ENCODE measurements around the gene NUP37. TPM values are rescaled to one million over a fixed set of nuclear protein-coding genes. Genes with fewer than 3 reads are reported as not detected.
"Not testable (repeated sequence)": the region's sequence is repeated elsewhere in the genome, so short reads cannot be mapped to it uniquely, and the experiment has no call there.

The NUP37 gene
- total RNA-seq, 1 experiment from 2014 or later: 77.9 TPM

DNA sequence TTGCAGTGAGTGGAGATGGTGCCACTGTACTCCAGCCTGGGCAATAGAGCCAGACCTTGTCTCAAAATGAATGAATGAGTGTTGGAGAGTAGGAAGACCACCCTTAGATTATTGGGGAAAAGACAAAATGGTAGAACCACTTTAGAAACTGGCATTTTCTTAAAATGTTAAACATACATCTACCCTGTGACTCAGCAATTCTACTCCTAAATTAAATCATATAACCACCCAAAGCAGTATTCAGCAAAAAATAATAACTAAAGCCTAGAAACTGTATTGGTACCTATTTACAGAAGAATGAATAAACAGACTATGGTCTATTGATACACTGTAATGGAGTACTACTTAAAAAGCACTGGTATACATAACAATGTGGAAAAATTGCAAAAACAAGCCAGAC, 9.1 kb downstream of the NUP37 start:
- H3K27me3 ChIP-seq: no peaks in the 10 kb centered on the region
- DNase-seq: no peak
- peaks cover 12% of the 10 kb centered on the region for H3K9me3 ChIP-seq
- H3K4me3 ChIP-seq: no peak overlapping the region
- peaks cover 62% of the 10 kb centered on the region for H3K36me3 ChIP-seq

DNA sequence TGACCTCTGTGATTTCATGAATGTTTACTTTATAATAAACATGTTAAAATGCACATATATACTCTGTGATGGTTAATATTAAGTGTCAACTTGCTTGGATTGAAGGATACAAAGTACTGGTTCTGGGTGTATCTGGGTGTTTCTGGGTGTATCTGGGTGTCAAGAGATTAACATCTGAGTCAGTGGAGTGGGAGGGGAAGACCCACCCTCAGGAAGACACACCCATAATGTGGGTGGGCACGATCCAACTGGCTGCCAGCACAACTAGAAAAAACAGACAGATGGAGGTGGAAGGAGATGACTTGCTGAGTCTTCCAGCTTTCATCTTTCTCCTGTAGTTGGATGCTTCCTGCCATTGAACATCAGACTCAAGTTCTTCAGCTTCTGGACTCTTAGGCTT, 11.9 kb downstream of the NUP37 start:
- peaks cover 71% of the 10 kb centered on the region for H3K36me3 ChIP-seq
- DNase-seq: no peak

DNA sequence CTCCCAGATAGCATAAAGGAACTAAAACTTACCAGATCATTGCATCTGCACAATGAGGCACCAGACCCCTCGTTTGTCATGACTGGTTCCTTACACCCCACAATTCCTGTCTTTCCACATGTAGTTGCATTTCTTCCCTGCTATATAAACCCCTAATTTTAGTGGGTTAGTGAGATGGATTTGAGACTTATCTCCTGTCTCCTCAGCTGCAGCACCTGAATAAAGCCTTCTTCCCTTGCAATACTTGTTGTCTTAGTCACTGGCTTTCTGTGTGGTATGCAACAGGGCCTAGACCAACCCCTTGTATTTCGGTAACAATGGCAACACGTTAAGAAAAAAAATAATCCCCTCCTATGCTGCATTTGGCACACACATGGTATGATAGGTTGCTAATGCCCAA, 13.0 kb downstream of the NUP37 start:
- H3K36me3 ChIP-seq: peaks cover 71% of the 10 kb centered on the region
- no peaks in the 10 kb centered on the region for H3K27me3 ChIP-seq
- H3K4me3 ChIP-seq: no peak overlapping the region
- peaks cover 17% of the 10 kb centered on the region for H3K9me3 ChIP-seq
- DNase-seq: no peak

More for the DNA sequence above, 11.9 kb downstream of the NUP37 start:
- Histone ChIP-seq H3K27me3 (no peaks in the 10 kb centered on the region), H3K4me3 (no peak overlapping the region), H3K9me3 (peaks cover 17% of the 10 kb centered on the region)

DNA sequence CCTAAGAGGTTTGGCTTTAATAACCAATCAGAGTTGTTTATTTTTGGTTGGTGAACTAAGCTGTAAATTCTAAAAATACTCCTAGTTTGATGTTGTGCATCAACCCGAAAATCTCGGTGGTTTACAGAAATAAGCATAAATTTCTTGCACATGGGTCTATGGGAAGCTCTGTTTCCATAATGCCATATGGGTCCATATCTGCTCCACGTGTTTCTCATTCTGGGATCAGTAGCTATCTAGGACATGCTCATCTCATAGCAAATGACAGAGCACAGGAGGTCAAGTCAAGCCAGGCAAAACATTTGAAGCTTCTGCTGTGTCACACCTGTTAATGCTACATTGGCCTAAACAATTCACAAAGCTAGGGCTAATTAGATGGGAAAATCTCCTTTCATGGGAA, 23.1 kb downstream of the NUP37 start:
- H3K27me3 ChIP-seq: no peaks in the 10 kb centered on the region

DNA sequence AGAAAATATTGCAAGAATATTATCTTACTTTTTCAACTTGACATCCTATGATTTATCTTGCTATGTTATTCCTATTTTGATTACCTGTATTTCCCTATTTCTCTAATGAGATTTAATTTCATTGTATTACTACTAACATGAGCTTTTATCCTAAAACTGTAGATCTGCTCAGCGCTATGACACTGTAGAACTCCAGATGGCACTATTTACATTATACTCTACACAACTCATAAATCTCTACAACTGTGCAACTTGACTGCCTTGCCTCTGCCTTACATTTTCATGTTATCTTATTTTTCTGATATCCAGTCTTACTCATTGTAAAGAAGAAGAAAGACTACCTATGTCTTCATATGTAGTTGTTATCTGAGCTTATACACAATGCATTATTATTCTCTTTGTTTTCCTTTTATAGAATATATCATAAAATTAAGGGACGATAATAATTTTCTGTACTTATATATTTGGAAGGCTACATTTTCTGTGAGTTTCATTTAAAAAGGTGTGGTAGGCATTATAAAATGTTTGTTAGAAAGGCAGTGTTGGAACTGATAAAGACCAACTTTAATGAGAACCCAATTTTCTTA, 24.1 kb downstream of the NUP37 start:
- Histone ChIP-seq H3K4me3 (no peak overlapping the region), H3K27me3 (no peaks in the 10 kb centered on the region), H3K9me3 (no peaks in the 10 kb centered on the region), H3K36me3 (peaks cover 28% of the 10 kb centered on the region)
- no peak for DNase-seq

More for the DNA sequence above, 23.1 kb downstream of the NUP37 start:
- DNase-seq: no peak
- Histone ChIP-seq H3K9me3 (no peaks in the 10 kb centered on the region), H3K36me3 (peaks cover 34% of the 10 kb centered on the region), H3K4me3 (no peak overlapping the region)

DNA sequence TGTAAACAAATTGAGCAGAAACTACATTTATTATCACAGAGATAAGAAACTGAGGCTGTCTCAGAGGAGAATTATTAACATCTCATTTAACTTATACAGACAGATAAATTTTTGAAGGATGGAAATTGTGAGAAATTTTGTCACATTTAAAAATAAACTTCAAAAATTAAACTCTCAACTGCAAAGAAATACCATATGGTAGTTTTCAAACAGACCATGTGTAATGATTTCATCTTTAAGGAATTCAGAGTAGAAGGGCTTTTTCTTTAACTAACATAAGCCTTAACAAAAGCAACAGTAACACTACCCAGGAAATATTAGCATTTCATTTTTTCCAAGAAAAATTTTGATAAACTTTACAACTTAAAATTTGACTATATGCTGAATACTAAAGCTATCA, 26.6 kb downstream of the NUP37 start:
- no peaks in the 10 kb centered on the region; the same call in 1 of the 2 replicates for H3K9me3 ChIP-seq
- peaks cover 19% of the 10 kb centered on the region for H3K36me3 ChIP-seq
- H3K27me3 ChIP-seq: no peaks in the 10 kb centered on the region
- DNase-seq: no peak
- H3K4me3 ChIP-seq: no peak overlapping the region

DNA sequence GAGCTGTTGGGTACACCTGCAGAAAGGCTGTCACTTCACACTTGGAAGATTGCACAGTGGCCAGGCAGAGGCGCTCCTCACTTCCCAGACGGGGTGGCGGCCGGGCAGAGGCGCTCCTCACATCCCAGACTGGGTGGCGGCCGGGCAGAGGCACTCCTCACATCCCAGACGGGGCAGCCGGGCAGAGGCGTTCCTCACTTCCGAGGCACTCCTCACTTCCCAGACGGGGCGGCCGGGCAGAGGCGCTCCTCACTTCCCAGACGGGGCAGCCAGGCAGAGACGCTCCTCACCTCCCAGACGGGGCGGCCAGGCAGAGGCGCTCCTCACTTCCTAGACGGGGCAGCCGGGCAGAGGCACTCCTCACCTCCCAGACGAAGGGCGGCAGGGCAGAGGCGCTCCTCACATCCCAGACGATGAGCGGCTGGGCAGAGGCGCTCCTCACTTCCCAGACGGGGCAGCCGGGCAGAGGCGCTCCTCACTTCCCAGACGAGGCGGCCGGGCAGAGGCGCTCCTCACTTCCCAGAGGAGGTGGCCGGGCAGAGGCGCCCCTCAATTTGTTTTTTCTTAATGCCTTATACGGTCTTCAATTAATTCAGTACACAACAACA, 30.6 kb downstream of the NUP37 start:
- not testable (repeated sequence) for H3K4me3 ChIP-seq, H3K36me3 ChIP-seq, DNase-seq, H3K27me3 ChIP-seq, H3K9me3 ChIP-seq

DNA sequence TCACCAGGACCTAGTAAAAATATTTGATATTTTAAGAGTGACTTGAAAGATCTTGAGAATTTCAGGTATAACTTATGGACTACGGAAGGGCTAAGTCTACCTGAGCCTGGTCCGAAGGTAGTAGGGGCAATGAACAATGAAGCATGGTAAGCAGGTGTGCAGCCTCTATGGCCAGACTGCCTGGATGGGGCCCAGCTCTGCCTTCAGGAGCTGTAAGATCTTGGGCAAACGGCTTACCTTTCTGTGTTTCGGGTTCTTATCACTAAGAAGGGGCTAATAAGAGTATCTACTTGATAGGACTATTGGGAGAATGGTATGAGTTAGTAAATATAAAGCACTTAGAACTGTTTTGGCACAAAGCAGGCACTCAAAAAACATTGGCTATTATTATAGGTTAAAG, 39.1 kb downstream of the NUP37 start:
- no peaks in the 10 kb centered on the region for H3K27me3 ChIP-seq
- no peak overlapping the region for H3K4me3 ChIP-seq
- no peak for DNase-seq
- peaks cover 20% of the 10 kb centered on the region for H3K36me3 ChIP-seq
- no peaks in the 10 kb centered on the region for H3K9me3 ChIP-seq

DNA sequence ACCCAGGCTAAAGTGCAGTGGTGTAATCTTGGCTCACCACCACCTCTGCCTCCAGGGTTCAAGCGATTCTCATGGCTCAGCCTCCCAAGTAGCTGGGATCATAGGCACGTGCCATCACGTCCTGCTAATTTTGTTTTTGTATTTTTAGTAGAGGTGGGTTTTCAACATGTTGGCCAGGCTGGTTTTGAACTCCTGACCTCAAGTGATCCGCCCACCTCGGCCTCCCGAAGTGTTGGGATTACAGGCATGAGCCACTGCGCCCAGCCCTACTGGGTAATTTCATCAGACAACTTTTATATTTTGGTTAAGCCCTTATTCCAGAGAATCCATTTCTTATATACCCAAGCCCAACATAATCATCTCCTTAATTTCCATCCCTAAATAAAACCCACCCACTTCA, 47.8 kb downstream of the NUP37 start:
- not testable (repeated sequence) for H3K36me3 ChIP-seq, H3K9me3 ChIP-seq, H3K4me3 ChIP-seq, DNase-seq, H3K27me3 ChIP-seq

DNA sequence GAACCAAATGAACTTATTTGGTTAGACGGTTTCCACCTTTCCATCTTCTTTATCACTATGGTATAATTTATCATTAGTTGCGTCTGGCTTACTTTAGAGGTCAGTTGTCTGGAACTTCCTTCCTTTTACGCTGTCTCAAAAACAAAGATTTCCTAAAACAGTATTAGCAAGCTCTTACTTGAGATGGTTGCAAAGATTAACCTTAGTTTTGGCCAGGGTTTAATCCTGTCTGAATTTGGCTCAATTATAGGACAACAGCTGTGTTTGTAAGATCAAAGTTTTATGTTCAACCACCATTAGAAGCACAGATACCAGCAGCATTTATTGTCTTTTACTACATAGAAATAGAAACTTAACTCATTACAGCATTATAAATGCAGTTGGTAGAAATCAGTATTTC, 50.2 kb downstream of the NUP37 start:
- Histone ChIP-seq H3K27me3 (no peaks in the 10 kb centered on the region), H3K36me3 (peaks cover 3% of the 10 kb centered on the region; the same call in 1 of the 2 replicates), H3K4me3 (no peak overlapping the region), H3K9me3 (no peaks in the 10 kb centered on the region)
- no peak for DNase-seq

DNA sequence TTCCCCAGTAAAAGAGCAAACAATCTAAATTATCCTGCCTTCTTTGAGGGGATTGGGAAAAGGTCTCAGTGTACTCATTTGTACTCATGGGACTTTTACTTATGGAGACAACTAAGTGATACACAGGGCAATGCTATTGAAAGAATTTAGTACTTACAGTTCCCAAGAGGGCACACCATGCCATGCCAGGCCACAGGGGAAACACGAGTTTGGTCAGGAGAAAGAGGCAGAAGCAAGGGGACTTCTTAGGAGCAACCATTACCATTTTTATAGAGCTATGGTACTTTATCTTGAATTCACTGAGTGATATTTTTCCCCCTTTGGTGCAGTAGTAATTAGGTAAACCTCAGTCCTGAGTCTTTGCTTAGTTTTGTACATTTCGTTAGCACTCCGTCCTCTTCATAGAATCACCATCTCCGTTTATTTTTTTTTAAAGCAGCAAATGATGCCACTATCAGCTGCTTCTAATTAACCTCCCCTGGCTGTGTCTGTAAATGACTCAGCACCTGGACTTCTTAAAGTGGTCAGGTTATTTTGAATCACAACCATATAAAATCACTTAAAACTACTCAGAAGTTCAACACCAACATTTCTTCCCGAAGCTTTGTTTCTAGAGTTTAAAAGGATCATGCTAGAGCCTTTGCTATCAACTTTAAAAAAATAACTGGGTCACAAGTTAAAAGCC, 52.2 kb downstream of the NUP37 start:
- Histone ChIP-seq H3K36me3 (no peaks in the 10 kb centered on the region), H3K4me3 (no peak overlapping the region)
- no peak for DNase-seq

DNA sequence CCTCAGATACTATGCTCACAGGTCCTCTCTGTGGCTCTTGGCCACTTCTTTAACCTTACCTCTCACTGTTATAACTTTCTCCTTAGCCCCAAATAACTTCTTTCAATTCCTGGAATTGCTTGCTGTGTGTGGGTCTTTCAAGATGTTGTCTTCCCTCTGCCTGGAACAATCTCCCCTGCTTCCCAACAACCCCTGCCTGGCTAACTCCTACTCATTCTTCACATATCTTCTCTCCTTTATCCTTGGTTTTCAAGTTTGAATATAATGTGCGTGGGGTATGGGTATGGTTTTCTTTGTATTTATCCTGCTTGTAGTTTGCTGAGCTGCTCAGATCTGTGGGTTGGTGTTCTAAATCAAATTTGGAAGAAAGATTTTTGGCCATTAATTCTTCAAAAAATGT, 55.4 kb downstream of the NUP37 start:
- no peak overlapping the region for H3K4me3 ChIP-seq
- no peaks in the 10 kb centered on the region for H3K27me3 ChIP-seq
- no peak for DNase-seq
- no peaks in the 10 kb centered on the region for H3K9me3 ChIP-seq
- no peaks in the 10 kb centered on the region; the same call in 1 of the 2 replicates for H3K36me3 ChIP-seq

More for the DNA sequence above, 52.2 kb downstream of the NUP37 start:
- Histone ChIP-seq H3K27me3 (no peaks in the 10 kb centered on the region), H3K9me3 (no peaks in the 10 kb centered on the region)

DNA sequence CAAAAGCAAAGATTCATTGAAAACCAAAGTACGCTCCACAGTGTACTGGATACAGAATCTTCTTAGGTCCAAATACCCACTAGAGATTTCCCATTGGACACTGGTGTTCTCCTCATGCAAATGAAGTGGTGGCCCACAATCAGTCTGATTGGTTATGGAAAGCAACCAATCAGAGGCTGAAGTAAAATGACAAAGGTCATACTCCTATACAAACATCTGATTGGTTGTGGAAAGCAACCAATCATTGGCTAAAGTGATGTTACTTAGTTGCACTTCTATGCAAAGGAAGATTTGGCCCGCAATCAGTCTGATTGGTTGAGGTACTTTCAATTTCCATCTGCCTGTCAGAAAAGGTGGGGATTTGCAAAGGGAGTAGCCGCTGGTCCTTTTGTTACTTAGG, 56.8 kb downstream of the NUP37 start:
- DNase-seq: no peak
- Histone ChIP-seq H3K9me3 (no peaks in the 10 kb centered on the region), H3K36me3 (no peaks in the 10 kb centered on the region; the same call in 1 of the 2 replicates), H3K4me3 (no peak overlapping the region), H3K27me3 (no peaks in the 10 kb centered on the region)

DNA sequence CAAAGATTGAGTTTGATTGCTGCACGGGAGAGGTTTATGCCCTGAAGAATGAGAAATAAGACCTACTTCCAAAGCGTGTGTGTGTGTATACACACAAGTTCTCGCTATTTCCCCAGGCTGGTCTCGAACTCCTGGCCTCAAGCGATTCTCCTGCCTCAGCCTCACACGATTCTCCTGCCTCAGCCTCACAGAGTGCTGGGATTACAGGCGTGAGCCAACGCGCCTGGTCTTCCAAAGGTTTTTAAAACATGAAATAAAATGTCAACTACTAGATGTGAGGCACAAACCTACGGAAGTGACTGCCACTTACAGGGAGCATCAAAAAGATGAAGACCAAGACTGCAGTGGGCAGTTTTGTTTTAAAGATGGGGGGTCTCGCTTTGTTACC, 57.5 kb downstream of the NUP37 start:
- Histone ChIP-seq H3K4me3 (peak overlapping the region; percentile 78), H3K36me3 (no peaks in the 10 kb centered on the region; the same call in 1 of the 2 replicates)

DNA sequence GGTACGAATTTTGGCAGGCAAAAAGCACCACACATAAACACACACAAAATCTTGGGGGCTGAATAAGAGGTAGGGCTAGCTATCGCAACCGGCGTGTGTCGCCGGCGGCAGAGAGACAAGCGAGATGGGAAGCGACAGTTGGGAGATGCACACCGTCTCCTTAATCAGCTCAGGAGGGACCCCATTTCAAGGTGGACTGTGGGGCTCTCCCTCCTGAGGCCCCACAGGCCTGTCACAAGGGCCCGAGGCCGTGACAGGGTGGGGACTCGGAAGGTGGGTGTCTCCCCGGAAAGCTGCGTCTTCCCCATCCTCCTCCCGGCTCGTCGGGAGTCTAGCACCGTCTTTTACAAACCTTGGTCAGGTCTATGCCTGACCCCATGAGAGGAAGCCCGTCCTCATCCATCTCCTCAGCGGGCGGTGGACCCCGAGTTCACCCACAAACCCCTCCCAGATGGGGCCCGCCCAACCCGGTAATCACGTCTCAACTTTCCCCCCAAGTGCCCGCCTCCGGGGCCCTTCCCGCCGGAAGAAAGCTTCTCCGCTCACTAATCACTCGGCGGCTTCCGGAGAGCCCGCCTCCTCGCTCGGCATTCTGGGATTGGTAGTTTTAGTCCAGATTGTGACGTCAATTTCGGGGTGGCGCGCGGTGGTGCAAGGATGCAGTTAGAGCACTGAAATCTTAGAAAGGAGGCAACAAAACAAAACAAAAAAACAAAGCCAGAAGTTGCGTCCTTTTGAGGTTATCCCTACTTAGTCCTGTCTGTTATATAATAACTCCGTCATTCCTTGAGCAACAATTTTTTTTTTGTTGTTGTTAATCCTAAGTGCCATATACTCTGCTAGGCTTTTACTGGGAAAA, 58.1 kb downstream of the NUP37 start, which contains the start of gene WASHC3:
WASHC3 (minus strand) TSS at position 432 of the 859 bp plus-strand sequence; CDS start at position 403, 29 bp downstream.
- Histone ChIP-seq H3K36me3 (peaks cover 2% of the 10 kb centered on the region; the same call in 1 of the 2 replicates), H3K27me3 (no peaks in the 10 kb centered on the region), H3K9me3 (no peaks in the 10 kb centered on the region), H3K4me3 (peak within 1 kb of the TSS; percentile 78)
- DNase-seq: peak; percentile 93

More for the DNA sequence above, 57.5 kb downstream of the NUP37 start:
- Histone ChIP-seq H3K9me3 (no peaks in the 10 kb centered on the region), H3K27me3 (no peaks in the 10 kb centered on the region)
- DNase-seq: no peak

DNA sequence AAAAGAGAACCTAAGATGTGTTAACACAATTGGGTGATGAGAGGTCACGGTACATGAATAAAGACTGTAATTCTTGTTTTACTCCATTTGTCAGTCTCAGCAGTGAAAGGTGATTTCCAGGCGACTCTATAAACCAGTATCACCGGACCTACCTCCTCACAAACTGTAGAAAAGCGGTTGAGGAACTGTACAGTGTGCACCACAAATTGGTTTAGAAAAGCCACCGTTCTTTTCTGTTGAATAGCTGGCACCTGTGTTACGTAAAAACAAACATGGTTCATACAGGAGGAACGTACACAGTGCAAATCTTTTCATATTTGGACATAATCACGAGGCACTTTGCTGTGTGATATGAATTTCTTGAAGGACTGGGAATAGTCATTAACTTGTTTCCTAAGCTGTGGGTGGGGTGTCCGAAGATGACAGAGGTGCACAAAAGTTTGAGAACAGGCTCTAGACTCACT, 58.8 kb downstream of the NUP37 start:
- no peaks in the 10 kb centered on the region for H3K9me3 ChIP-seq
- peak overlapping the region; percentile 78 for H3K4me3 ChIP-seq
- H3K27me3 ChIP-seq: no peaks in the 10 kb centered on the region
- H3K36me3 ChIP-seq: peaks cover 3% of the 10 kb centered on the region; the same call in 1 of the 2 replicates
- no peak for DNase-seq

DNA sequence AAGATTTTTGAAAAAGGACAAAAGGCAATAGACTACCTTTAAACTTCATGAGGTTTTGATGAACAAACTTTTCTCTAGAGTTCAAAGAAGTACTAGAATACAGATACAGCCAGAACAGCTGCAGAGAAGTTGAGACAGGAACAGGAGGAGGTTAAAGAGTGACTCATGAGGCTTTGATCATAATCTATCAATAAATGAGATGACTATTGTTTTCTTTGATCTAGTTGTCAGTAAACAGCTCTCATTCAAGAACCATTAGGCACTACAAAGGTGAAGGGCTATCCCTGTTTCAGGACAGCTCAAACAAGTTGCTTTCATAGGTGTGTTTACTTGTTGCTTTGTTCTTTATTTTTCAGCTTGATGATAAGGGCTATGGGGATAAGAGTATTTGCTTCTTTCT, 60.6 kb downstream of the NUP37 start:
- peaks cover 3% of the 10 kb centered on the region; the same call in 1 of the 2 replicates for H3K36me3 ChIP-seq
- DNase-seq: no peak
- no peaks in the 10 kb centered on the region for H3K27me3 ChIP-seq
- no peak overlapping the region for H3K4me3 ChIP-seq
- H3K9me3 ChIP-seq: no peaks in the 10 kb centered on the region
